SK-N-SH (cell line): ENCODE measurements around the gene NOX5.

Experiments
- EP300 ChIP-seq, 2 experiments: IDR thresholded peaks; 2 replicates each; pipeline versions ENCODE4 v1.4.0 to v1.6.1; 2012; ENCODE audit warnings: borderline replicate concordance in 1 of 2, low read depth in 1 of 2, low read length in 1 of 2
- EZH2phosphoT487 ChIP-seq: fragments of 200-600 bp; sonication (generic); IDR thresholded peaks from 2 replicates; pipeline ENCODE4 v1.6.1; 2017; ENCODE audit warnings: low read depth, mixed run types, mild to moderate bottlenecking, antibody characterized with exemption, moderate library complexity, borderline replicate concordance
- MXI1 ChIP-seq: IDR thresholded peaks from 2 replicates; pipeline ENCODE4 v1.6.1; 2012; ENCODE audit warnings: mild to moderate bottlenecking, low read depth, low read length, improper control_type of control experiment
- RAD21 ChIP-seq: IDR thresholded peaks from 2 replicates; pipeline ENCODE4 v1.6.1; 2012; ENCODE audit warnings: mild to moderate bottlenecking, low read length
- SMC3 ChIP-seq: IDR thresholded peaks from 2 replicates; pipeline ENCODE4 v1.6.1; 2012; ENCODE audit warnings: low read depth, low read length, improper control_type of control experiment
- ZBTB33 ChIP-seq: IDR thresholded peaks from 2 replicates; pipeline ENCODE4 v1.4.0; 2012; ENCODE audit warnings: low read depth, borderline replicate concordance
- TF ChIP-seq, protein P1 (sequence below): fragments of 200-600 bp; sonication (generic); IDR thresholded peaks from 2 replicates; pipeline ENCODE4 v1.6.1; 2017; ENCODE audit warnings: antibody characterized with exemption, mild to moderate bottlenecking, moderate library complexity

GRCh38 chr15:69026355-69026754 lies 11.9 kb downstream of the NOX5 start:
- no peak for TF ChIP-seq ZBTB33
- TF ChIP-seq SMC3 = no peak
- TF ChIP-seq MXI1 = no peak
- no peak for TF ChIP-seq RAD21
- TF ChIP-seq, protein P1, sequence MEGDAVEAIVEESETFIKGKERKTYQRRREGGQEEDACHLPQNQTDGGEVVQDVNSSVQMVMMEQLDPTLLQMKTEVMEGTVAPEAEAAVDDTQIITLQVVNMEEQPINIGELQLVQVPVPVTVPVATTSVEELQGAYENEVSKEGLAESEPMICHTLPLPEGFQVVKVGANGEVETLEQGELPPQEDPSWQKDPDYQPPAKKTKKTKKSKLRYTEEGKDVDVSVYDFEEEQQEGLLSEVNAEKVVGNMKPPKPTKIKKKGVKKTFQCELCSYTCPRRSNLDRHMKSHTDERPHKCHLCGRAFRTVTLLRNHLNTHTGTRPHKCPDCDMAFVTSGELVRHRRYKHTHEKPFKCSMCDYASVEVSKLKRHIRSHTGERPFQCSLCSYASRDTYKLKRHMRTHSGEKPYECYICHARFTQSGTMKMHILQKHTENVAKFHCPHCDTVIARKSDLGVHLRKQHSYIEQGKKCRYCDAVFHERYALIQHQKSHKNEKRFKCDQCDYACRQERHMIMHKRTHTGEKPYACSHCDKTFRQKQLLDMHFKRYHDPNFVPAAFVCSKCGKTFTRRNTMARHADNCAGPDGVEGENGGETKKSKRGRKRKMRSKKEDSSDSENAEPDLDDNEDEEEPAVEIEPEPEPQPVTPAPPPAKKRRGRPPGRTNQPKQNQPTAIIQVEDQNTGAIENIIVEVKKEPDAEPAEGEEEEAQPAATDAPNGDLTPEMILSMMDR = no peak
- TF ChIP-seq EZH2phosphoT487 = no peak
- TF ChIP-seq EP300 (IDR thresholded peaks at IDR 0.05; ENCODE audit: borderline replicate concordance in 1 of 2, low read depth in 1 of 2, low read length in 1 of 2) = no peak
